Sigmoid colon (tissue), 7 donors: ENCODE results near the gene RAD52. TPM values are rescaled to one million over a fixed set of nuclear protein-coding genes. Genes with fewer than 3 reads are reported as not detected.

ENCODE experiments used
- DNase-seq: peaks from one replicate; pipeline ENCODE4 v3.0.0-alpha.2; 2019
- H3K27ac ChIP-seq, 4 donors: fragments of 200-600 bp; sonication (generic); one replicate each; pipeline ENCODE4 v1.5.1; 2016 to 2019; ENCODE audit warnings: mild to moderate bottlenecking in 1 of 4
- H3K27me3 ChIP-seq, 3 donors: fragments of 200-600 bp; sonication (generic); one replicate each; pipeline ENCODE4 v1.5.1; 2019; ENCODE audit warnings: mild to moderate bottlenecking in 1 of 3
- H3K36me3 ChIP-seq, 4 donors: fragments of 200-600 bp; sonication (generic); one replicate each; pipeline ENCODE4 v1.5.1; 2016 to 2019
- H3K4me1 ChIP-seq, 4 donors: fragments of 200-600 bp; sonication (generic); one replicate each; pipeline ENCODE4 v1.5.1; 2017 to 2019
- H3K4me3 ChIP-seq, 4 donors: fragments of 200-600 bp; sonication (generic); one replicate each; pipeline ENCODE4 v1.5.1; 2017 to 2019; ENCODE audit warnings: mild to moderate bottlenecking in 2 of 4, moderate library complexity in 1 of 4
- H3K9me3 ChIP-seq, 4 donors: fragments of 200-600 bp in 3 of 4; sonication (generic) in 3 of 4; one replicate each; pipeline versions ENCODE4 v1.5.1 to v1.6.1; 2013 to 2019
- CTCF ChIP-seq, 4 experiments: fragments of 450-650 bp in 3 of 4; fragments of 200-600 bp in 1 of 4; IDR thresholded peaks; one replicate each; pipeline ENCODE4 v1.5.1; 2016 to 2019; ENCODE audit warnings: antibody characterized with exemption in 4 of 4, mild to moderate bottlenecking in 3 of 4, moderate library complexity in 2 of 4
- EP300 ChIP-seq, 4 donors: sonication (generic); formaldehyde crosslinking; IDR thresholded peaks; one replicate each; pipeline ENCODE4 v1.6.1; 2017; ENCODE audit warnings: antibody characterized with exemption in 4 of 4
- POLR2A ChIP-seq, 2 donors: fragments of 450-650 bp; IDR thresholded peaks; one replicate each; pipeline ENCODE4 v1.6.1; 2016; ENCODE audit warnings: antibody characterized with exemption in 2 of 2, mild to moderate bottlenecking in 2 of 2, moderate library complexity in 2 of 2
- POLR2AphosphoS5 ChIP-seq, 4 donors: sonication (generic); formaldehyde crosslinking; IDR thresholded peaks; one replicate each; pipeline ENCODE4 v1.6.1; 2017; ENCODE audit warnings: antibody characterized with exemption in 4 of 4
- WGBS, 2 donors: extraction: QIAGEN DNeasy Blood & Tissue Kit; methylation state at CpG; one replicate each; pipeline ENCODE4 v1.1.7; 2013; 5-methylcytosine and 5-hydroxymethylcytosine counted together
- intact Hi-C: fragments of 100-400 bp; cut with DNase I; formaldehyde crosslinking; loops from one replicate; pipeline ENCODE4 v1.15.1; 2023
- polyA plus RNA-seq, 3 donors: library from polyadenylated mRNA; stranded (reverse); fragments of 200-250 nt; gene quantifications; one replicate each; pipeline ENCODE4 v1.2.3, GENCODE V29; 2013
- total RNA-seq, 4 donors: library from RNA; depleted of rRNA; stranded (reverse); fragments of >200 nt; gene quantifications; one replicate each; pipeline ENCODE4 v1.1.0, GENCODE V29; 2016
- donor health status: healthy with polysubstance abuse.
- donor health status: Bipolar disorder and iron deficiency.
- donor health status: healthy.

The RAD52 gene
- total and polyA plus RNA-seq, 7 donors = 6.0 to 41.8 (median 13.8) TPM

GRCh38 chr12:910416-910815 is 39.1 kb downstream of the RAD52 start:
- no peak for DNase-seq
- H3K27ac ChIP-seq = no peak overlapping the region
- H3K4me1 ChIP-seq = no peaks in the 10 kb centered on the region
- H3K27me3 ChIP-seq = no peaks in the 10 kb centered on the region
- H3K4me3 ChIP-seq = no peak overlapping the region
- H3K36me3 ChIP-seq = peaks cover 22 to 93% (median 58%) of the 10 kb centered on the region in 4 donors
- WGBS, 2 donors = 86 to 89% methylated on average over 4 of the region's 4 CpGs
- H3K9me3 ChIP-seq = no peaks in the 10 kb centered on the region
- intact Hi-C loops = no loop called here
- no peak for TF ChIP-seq POLR2AphosphoS5 (IDR thresholded peaks at IDR 0.05)
- no peak for TF ChIP-seq POLR2A (IDR thresholded peaks at IDR 0.05)
- no peak for TF ChIP-seq EP300 (IDR thresholded peaks at IDR 0.05)
- TF ChIP-seq CTCF (IDR thresholded peaks at IDR 0.05) = no peak

- H3K9me3 ChIP-seq = no peaks in the 10 kb centered on the region
- intact Hi-C loops = no loop called here
- no peaks in the 10 kb centered on the region for H3K4me1 ChIP-seq
- H3K36me3 ChIP-seq = peaks cover 21 to 93% (median 58%) of the 10 kb centered on the region in 4 donors
- no peak overlapping the region for H3K27ac ChIP-seq
- no peak for DNase-seq
- TF ChIP-seq POLR2AphosphoS5 (IDR thresholded peaks at IDR 0.05) (no peak), CTCF (IDR thresholded peaks at IDR 0.05) (no peak), EP300 (IDR thresholded peaks at IDR 0.05) (no peak), POLR2A (IDR thresholded peaks at IDR 0.05) (no peak)
- no peaks in the 10 kb centered on the region for H3K27me3 ChIP-seq
- WGBS, 2 donors = 72 to 80% methylated on average over 3 of the region's 3 CpGs
- H3K4me3 ChIP-seq = no peak overlapping the region
Measured at GRCh38 chr12:909861-910260, 39.6 kb downstream of the RAD52 start.

- no peaks in the 10 kb centered on the region for H3K27me3 ChIP-seq
- intact Hi-C loops = no loop called here
- no peaks in the 10 kb centered on the region for H3K4me1 ChIP-seq
- H3K27ac ChIP-seq = no peak overlapping the region
- no peak for DNase-seq
- peaks cover 10 to 93% (median 51%) of the 10 kb centered on the region in 4 donors for H3K36me3 ChIP-seq
- TF ChIP-seq EP300 (IDR thresholded peaks at IDR 0.05) (no peak), CTCF (IDR thresholded peaks at IDR 0.05) (no peak), POLR2AphosphoS5 (IDR thresholded peaks at IDR 0.05) (no peak), POLR2A (IDR thresholded peaks at IDR 0.05) (no peak)
- WGBS, 2 donors = 83 to 87% methylated on average over 16 of the region's 16 CpGs
- no peaks in the 10 kb centered on the region for H3K9me3 ChIP-seq
- no peak overlapping the region for H3K4me3 ChIP-seq
Measured at GRCh38 chr12:907413-908185, 41.9 kb downstream of the RAD52 start.

GRCh38 chr12:906062-906585 is 43.4 kb downstream of the RAD52 start:
- WGBS, 2 donors = 89 to 92% methylated on average over 10 of the region's 10 CpGs
- no peak overlapping the region for H3K27ac ChIP-seq
- no peak for DNase-seq
- H3K4me1 ChIP-seq = no peaks in the 10 kb centered on the region
- H3K9me3 ChIP-seq = no peaks in the 10 kb centered on the region
- H3K4me3 ChIP-seq = no peak overlapping the region
- intact Hi-C loops = no loop called here
- H3K36me3 ChIP-seq = peaks cover 14 to 97% (median 62%) of the 10 kb centered on the region in 4 donors
- no peak for TF ChIP-seq CTCF (IDR thresholded peaks at IDR 0.05)
- no peak for TF ChIP-seq POLR2AphosphoS5 (IDR thresholded peaks at IDR 0.05)
- no peak for TF ChIP-seq POLR2A (IDR thresholded peaks at IDR 0.05)
- no peak for TF ChIP-seq EP300 (IDR thresholded peaks at IDR 0.05)
- H3K27me3 ChIP-seq = no peaks in the 10 kb centered on the region
